ENCODE results near the gene KLHL29. TPM values are rescaled to one million over a fixed set of nuclear protein-coding genes. Genes with fewer than 3 reads are reported as not detected.

Gene KLHL29
- total and polyA plus RNA-seq, 2 experiments from 2014 or later = 1.5 to 6.5 TPM

DNA sequence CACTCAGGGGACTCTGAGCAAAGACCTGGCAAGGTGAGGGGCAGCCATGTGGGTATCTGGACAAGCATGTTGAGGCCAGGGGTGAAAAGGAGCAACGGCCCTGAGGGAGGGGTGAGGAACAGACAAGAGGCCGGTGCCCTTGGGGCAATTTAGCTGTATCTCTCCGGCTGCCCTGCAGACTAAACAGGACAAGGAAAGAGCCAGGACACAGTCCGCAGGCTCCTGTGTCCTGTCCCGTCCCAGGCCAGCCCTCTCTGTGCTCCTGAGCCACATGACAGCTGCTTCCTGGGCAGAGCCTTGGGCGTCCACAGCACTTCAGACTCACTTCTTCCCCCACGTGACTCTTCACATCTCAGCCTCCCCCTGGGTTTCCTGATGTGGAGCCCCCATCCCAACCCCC, 206.1 kb downstream of the KLHL29 start:
- Histone ChIP-seq H2AFZ (no peak overlapping the region), H4K20me1 (replicated peaks; ENCODE audit: insufficient read depth) (no peaks in the 10 kb centered on the region), H3F3A (replicated peaks; ENCODE audit: low read depth) (no peaks in the 10 kb centered on the region), H3K4me2 (no peak overlapping the region), H3K27ac (ENCODE audit: low read depth) (no peak overlapping the region), H3K27me3 (ENCODE audit: insufficient read depth) (no peaks in the 10 kb centered on the region), H3K9me2 (ENCODE audit: insufficient read depth) (no peaks in the 10 kb centered on the region), H3K4me3 (no peak overlapping the region), H3K36me3 (ENCODE audit: insufficient read depth) (no peaks in the 10 kb centered on the region), H3K4me1 (ENCODE audit: insufficient read depth) (no peaks in the 10 kb centered on the region), H3K79me2 (replicated peaks; ENCODE audit: insufficient read depth) (no peaks in the 10 kb centered on the region)
- no peak for ATAC-seq
- DNase-seq (ENCODE audit: low spot score) = no peak
- TF ChIP-seq, protein P1, sequence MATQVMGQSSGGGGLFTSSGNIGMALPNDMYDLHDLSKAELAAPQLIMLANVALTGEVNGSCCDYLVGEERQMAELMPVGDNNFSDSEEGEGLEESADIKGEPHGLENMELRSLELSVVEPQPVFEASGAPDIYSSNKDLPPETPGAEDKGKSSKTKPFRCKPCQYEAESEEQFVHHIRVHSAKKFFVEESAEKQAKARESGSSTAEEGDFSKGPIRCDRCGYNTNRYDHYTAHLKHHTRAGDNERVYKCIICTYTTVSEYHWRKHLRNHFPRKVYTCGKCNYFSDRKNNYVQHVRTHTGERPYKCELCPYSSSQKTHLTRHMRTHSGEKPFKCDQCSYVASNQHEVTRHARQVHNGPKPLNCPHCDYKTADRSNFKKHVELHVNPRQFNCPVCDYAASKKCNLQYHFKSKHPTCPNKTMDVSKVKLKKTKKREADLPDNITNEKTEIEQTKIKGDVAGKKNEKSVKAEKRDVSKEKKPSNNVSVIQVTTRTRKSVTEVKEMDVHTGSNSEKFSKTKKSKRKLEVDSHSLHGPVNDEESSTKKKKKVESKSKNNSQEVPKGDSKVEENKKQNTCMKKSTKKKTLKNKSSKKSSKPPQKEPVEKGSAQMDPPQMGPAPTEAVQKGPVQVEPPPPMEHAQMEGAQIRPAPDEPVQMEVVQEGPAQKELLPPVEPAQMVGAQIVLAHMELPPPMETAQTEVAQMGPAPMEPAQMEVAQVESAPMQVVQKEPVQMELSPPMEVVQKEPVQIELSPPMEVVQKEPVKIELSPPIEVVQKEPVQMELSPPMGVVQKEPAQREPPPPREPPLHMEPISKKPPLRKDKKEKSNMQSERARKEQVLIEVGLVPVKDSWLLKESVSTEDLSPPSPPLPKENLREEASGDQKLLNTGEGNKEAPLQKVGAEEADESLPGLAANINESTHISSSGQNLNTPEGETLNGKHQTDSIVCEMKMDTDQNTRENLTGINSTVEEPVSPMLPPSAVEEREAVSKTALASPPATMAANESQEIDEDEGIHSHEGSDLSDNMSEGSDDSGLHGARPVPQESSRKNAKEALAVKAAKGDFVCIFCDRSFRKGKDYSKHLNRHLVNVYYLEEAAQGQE (IDR thresholded peaks at IDR 0.05; ENCODE audit: unreplicated experiment) = no peak
- TF ChIP-seq STAT1 (IDR thresholded peaks at IDR 0.05; ENCODE audit: unreplicated experiment) = no peak
- TF ChIP-seq, protein P2, sequence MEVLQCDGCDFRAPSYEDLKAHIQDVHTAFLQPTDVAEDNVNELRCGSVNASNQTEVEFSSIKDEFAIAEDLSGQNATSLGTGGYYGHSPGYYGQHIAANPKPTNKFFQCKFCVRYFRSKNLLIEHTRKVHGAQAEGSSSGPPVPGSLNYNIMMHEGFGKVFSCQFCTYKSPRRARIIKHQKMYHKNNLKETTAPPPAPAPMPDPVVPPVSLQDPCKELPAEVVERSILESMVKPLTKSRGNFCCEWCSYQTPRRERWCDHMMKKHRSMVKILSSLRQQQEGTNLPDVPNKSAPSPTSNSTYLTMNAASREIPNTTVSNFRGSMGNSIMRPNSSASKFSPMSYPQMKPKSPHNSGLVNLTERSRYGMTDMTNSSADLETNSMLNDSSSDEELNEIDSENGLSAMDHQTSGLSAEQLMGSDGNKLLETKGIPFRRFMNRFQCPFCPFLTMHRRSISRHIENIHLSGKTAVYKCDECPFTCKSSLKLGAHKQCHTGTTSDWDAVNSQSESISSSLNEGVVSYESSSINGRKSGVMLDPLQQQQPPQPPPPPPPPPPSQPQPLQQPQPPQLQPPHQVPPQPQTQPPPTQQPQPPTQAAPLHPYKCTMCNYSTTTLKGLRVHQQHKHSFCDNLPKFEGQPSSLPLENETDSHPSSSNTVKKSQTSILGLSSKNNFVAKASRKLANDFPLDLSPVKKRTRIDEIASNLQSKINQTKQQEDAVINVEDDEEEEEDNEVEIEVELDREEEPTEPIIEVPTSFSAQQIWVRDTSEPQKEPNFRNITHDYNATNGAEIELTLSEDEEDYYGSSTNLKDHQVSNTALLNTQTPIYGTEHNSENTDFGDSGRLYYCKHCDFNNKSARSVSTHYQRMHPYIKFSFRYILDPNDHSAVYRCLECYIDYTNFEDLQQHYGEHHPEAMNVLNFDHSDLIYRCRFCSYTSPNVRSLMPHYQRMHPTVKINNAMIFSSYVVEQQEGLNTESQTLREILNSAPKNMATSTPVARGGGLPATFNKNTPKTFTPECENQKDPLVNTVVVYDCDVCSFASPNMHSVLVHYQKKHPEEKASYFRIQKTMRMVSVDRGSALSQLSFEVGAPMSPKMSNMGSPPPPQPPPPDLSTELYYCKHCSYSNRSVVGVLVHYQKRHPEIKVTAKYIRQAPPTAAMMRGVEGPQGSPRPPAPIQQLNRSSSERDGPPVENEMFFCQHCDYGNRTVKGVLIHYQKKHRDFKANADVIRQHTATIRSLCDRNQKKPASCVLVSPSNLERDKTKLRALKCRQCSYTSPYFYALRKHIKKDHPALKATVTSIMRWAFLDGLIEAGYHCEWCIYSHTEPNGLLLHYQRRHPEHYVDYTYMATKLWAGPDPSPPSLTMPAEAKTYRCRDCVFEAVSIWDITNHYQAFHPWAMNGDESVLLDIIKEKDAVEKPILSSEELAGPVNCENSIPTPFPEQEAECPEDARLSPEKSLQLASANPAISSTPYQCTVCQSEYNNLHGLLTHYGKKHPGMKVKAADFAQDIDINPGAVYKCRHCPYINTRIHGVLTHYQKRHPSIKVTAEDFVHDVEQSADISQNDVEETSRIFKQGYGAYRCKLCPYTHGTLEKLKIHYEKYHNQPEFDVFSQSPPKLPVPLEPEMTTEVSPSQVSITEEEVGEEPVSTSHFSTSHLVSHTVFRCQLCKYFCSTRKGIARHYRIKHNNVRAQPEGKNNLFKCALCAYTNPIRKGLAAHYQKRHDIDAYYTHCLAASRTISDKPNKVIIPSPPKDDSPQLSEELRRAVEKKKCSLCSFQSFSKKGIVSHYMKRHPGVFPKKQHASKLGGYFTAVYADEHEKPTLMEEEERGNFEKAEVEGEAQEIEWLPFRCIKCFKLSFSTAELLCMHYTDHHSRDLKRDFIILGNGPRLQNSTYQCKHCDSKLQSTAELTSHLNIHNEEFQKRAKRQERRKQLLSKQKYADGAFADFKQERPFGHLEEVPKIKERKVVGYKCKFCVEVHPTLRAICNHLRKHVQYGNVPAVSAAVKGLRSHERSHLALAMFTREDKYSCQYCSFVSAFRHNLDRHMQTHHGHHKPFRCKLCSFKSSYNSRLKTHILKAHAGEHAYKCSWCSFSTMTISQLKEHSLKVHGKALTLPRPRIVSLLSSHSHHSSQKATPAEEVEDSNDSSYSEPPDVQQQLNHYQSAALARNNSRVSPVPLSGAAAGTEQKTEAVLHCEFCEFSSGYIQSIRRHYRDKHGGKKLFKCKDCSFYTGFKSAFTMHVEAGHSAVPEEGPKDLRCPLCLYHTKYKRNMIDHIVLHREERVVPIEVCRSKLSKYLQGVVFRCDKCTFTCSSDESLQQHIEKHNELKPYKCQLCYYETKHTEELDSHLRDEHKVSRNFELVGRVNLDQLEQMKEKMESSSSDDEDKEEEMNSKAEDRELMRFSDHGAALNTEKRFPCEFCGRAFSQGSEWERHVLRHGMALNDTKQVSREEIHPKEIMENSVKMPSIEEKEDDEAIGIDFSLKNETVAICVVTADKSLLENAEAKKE (CRISPR knock-in tag; IDR thresholded peaks at IDR 0.05) = no peak
- no peak for TF ChIP-seq POLR2AphosphoS5 (IDR thresholded peaks at IDR 0.05; ENCODE audit: low read depth)
- no peak for TF ChIP-seq ZNF114 (CRISPR knock-in tag; IDR thresholded peaks at IDR 0.05)
- TF ChIP-seq NANOG (IDR thresholded peaks at IDR 0.05; ENCODE audit: borderline replicate concordance) = no peak
- no peak for TF ChIP-seq CREB1 (CRISPR knock-in tag; IDR thresholded peaks at IDR 0.05; ENCODE audit: low read depth)
- TF ChIP-seq ZNF331 (CRISPR knock-in tag; IDR thresholded peaks at IDR 0.05; ENCODE audit: low read depth) = no peak
- TF ChIP-seq JUNB (IDR thresholded peaks at IDR 0.05; ENCODE audit: unreplicated experiment) = no peak
- TF ChIP-seq, protein P3, sequence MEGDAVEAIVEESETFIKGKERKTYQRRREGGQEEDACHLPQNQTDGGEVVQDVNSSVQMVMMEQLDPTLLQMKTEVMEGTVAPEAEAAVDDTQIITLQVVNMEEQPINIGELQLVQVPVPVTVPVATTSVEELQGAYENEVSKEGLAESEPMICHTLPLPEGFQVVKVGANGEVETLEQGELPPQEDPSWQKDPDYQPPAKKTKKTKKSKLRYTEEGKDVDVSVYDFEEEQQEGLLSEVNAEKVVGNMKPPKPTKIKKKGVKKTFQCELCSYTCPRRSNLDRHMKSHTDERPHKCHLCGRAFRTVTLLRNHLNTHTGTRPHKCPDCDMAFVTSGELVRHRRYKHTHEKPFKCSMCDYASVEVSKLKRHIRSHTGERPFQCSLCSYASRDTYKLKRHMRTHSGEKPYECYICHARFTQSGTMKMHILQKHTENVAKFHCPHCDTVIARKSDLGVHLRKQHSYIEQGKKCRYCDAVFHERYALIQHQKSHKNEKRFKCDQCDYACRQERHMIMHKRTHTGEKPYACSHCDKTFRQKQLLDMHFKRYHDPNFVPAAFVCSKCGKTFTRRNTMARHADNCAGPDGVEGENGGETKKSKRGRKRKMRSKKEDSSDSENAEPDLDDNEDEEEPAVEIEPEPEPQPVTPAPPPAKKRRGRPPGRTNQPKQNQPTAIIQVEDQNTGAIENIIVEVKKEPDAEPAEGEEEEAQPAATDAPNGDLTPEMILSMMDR (conservative IDR thresholded peaks at IDR 0.05; ENCODE audit: low read depth in 2 of 2) = no peak
- no peak for TF ChIP-seq EZH2phosphoT487 (IDR thresholded peaks at IDR 0.05; ENCODE audit: unreplicated experiment)
- TF ChIP-seq EZH2 (IDR thresholded peaks at IDR 0.05; ENCODE audit: low read depth, unreplicated experiment) = no peak
- TF ChIP-seq, protein P4, sequence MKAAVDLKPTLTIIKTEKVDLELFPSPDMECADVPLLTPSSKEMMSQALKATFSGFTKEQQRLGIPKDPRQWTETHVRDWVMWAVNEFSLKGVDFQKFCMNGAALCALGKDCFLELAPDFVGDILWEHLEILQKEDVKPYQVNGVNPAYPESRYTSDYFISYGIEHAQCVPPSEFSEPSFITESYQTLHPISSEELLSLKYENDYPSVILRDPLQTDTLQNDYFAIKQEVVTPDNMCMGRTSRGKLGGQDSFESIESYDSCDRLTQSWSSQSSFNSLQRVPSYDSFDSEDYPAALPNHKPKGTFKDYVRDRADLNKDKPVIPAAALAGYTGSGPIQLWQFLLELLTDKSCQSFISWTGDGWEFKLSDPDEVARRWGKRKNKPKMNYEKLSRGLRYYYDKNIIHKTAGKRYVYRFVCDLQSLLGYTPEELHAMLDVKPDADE (IDR thresholded peaks at IDR 0.05) = no peak
- Mint-ChIP-seq H3K4me3 (no peak overlapping the region), H3K4me1 (peaks cover 11% of the 10 kb centered on the region), H3K27ac (no peak overlapping the region; the same call in 1 of the 2 replicates), H3K36me3 (ENCODE audit: low read depth) (no peaks in the 10 kb centered on the region), H3K9me3 (no peaks in the 10 kb centered on the region), H3K27me3 (ENCODE audit: insufficient read depth, low read depth, poor library complexity) (no peaks in the 10 kb centered on the region)
